Right renal pelvis (tissue), 4 donors: ENCODE data around the gene PIGB. TPM values are rescaled to one million over a fixed set of nuclear protein-coding genes. Genes with fewer than 3 reads are reported as not detected.
"Not testable (repeated sequence)": the region's sequence is repeated elsewhere in the genome, so short reads cannot be mapped to it uniquely, and the experiment has no call there.

ENCODE experiments used
- DNase-seq, 4 donors: peaks; one replicate each; pipeline ENCODE4 v3.0.0-alpha.2; 2013; ENCODE audit warnings: low read depth in 4 of 4, low spot score in 3 of 4, missing footprints in 1 of 4
- polyA plus RNA-seq, 4 donors: library from polyadenylated mRNA; unstranded; fragments of 120-200 nt; gene quantifications; one replicate each; pipeline ENCODE4 v1.2.1, GENCODE V29; 2013; ENCODE audit not compliant: insufficient read length in 4 of 4

PIGB gene
- polyA plus RNA-seq, 4 donors, result 17.2 to 22.6 (median 19.5) TPM

- DNase-seq, result peak; percentile 75 to 80 (median 78)
Measured at GRCh38 chr15:55290528-55291057, 28.4 kb upstream of the PIGB start.

- no peak for DNase-seq
Measured at GRCh38 chr15:55297315-55297714, 21.7 kb upstream of the PIGB start.

- DNase-seq, result not testable (repeated sequence)
Measured at GRCh38 chr15:55302801-55303200, 16.2 kb upstream of the PIGB start.

GRCh38 chr15:55319537-55320237 is 665 bp downstream of the PIGB start:
- DNase-seq, result no peak

- no peak for DNase-seq
Measured at GRCh38 chr15:55320238-55320550, 1.2 kb downstream of the PIGB start.

- no peak for DNase-seq
Measured at GRCh38 chr15:55320963-55321362, 1.9 kb downstream of the PIGB start.

GRCh38 chr15:55322467-55322866 is 3.4 kb downstream of the PIGB start:
- DNase-seq, result no peak

GRCh38 chr15:55327387-55327786 is 8.4 kb downstream of the PIGB start:
- no peak for DNase-seq

- no peak for DNase-seq
Measured at GRCh38 chr15:55334371-55334770, 15.3 kb downstream of the PIGB start.

GRCh38 chr15:55334997-55335396 is 16.0 kb downstream of the PIGB start:
- DNase-seq, result no peak

- no peak for DNase-seq
Measured at GRCh38 chr15:55337160-55337559, 18.1 kb downstream of the PIGB start.

- DNase-seq, result no peak
Measured at GRCh38 chr15:55343168-55343567, 24.1 kb downstream of the PIGB start.

GRCh38 chr15:55344206-55344605 is 25.2 kb downstream of the PIGB start:
- no peak for DNase-seq

- DNase-seq, result no peak
Measured at GRCh38 chr15:55348281-55348778, 29.3 kb downstream of the PIGB start.

GRCh38 chr15:55349282-55349681 is 30.3 kb downstream of the PIGB start:
- DNase-seq, result no peak

- no peak for DNase-seq
Measured at GRCh38 chr15:55353025-55353424, 34.0 kb downstream of the PIGB start.

GRCh38 chr15:55356985-55357585 is 38.1 kb downstream of the PIGB start:
- DNase-seq, result no peak

- DNase-seq, result no peak
Measured at GRCh38 chr15:55357774-55358173, 38.8 kb downstream of the PIGB start.

GRCh38 chr15:55358471-55358870 is 39.4 kb downstream of the PIGB start:
- no peak for DNase-seq

- DNase-seq, result no peak
Measured at GRCh38 chr15:55360256-55360655, 41.2 kb downstream of the PIGB start.

GRCh38 chr15:55361048-55361447 is 42.0 kb downstream of the PIGB start:
- no peak for DNase-seq

GRCh38 chr15:55362641-55363040 is 43.6 kb downstream of the PIGB start:
- no peak for DNase-seq
